LNCaP clone FGC (cell line): ENCODE results near the gene CHMP1A.
"Not testable (repeated sequence)": the region's sequence is repeated elsewhere in the genome, so short reads cannot be mapped to it uniquely, and the experiment has no call there.

Experiments
- DNase-seq: peaks from one replicate; pipeline ENCODE4 v3.0.0-alpha.2; 2011; ENCODE audit warnings: low read depth
- H3K4me3 ChIP-seq: 2 replicates; pipeline ENCODE4 v1.5.1; 2011; ENCODE audit warnings: mild to moderate bottlenecking, low read depth, low read length, control low read depth
- CTCF ChIP-seq: IDR thresholded peaks from 2 replicates; pipeline ENCODE4 v1.5.1; 2012; ENCODE audit warnings: mild to moderate bottlenecking; ENCODE audit not compliant: control insufficient read depth, insufficient read depth; ENCODE audit errors: extremely low read depth

Gene CHMP1A

GRCh38 chr16:89700649-89701424 lies 43.3 kb upstream of the CHMP1A start:
- peak; percentile 56 for TF ChIP-seq CTCF
- H3K4me3 ChIP-seq = peak overlapping the region; percentile 71
- DNase-seq = no peak

- H3K4me3 ChIP-seq = peak overlapping the region; percentile 71
- DNase-seq = peak; percentile 99
- TF ChIP-seq CTCF = peak; percentile 57
Observed at GRCh38 chr16:89700100-89700648, 42.7 kb upstream of the CHMP1A start.

DNA sequence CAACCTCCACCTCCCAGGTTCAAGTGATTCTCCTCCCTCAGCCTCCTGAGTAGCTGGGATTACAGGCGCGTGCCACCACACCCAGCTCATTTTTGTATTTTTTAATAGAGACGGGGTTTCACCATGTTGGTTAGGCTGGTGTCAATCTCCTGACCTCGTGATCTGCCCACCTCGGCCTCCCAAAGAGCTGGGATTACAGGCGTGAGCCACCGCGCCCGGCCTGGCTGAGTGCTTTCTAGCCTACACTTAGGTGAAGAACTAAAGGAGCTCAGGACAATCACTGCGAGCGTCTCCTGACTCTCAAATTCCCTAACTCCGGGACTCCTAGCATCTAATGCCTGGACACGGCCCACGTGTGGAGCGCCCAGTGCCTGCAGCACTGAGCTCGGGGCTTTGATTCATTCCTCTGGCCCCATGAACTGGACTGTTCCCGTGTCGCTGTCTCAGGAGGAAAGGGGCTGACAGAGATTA lies 42.2 kb upstream of the CHMP1A start:
- peak overlapping the region; percentile 34 for H3K4me3 ChIP-seq
- not testable (repeated sequence) for DNase-seq

GRCh38 chr16:89698717-89699116 lies 41.2 kb upstream of the CHMP1A start:
- DNase-seq, H3K4me3 ChIP-seq: not testable (repeated sequence)

DNA sequence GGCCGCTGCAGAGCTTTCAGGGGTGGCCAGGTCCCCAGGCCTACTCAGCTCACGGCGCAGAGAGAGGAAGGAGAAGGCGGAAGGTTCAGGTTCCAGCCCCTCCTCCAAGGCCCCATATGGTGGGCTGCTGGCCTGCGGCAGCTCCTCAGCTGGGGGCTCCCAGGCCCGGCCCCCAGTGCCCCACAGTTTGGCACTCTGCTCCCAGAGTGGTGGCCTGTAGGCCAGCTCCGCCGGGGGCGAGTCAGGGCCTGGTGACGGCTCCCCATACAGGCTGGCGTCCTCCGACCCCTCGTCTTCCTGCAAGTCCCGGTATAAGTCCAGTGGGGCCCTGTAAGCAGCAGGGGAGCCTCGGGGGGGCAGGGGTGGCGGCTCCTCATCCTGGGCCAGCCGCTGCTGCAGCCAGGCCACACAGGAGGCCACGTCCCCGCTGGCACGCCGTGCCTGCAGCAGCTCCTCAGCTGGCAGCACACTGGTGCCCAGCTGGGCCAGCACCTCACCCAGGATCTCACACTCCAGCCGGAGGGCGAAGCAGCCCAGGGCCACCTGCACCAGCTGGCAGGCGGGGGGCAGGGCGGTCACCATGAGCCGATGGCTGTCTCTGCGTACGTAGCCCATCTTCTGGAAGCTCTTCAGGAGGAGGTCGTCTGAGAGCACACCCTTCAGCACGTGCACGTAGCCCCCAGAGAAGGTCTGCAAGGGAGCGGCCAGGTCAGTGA lies 40.3 kb upstream of the CHMP1A start:
- no peak for TF ChIP-seq CTCF
- DNase-seq = no peak
- H3K4me3 ChIP-seq = no peak overlapping the region

DNA sequence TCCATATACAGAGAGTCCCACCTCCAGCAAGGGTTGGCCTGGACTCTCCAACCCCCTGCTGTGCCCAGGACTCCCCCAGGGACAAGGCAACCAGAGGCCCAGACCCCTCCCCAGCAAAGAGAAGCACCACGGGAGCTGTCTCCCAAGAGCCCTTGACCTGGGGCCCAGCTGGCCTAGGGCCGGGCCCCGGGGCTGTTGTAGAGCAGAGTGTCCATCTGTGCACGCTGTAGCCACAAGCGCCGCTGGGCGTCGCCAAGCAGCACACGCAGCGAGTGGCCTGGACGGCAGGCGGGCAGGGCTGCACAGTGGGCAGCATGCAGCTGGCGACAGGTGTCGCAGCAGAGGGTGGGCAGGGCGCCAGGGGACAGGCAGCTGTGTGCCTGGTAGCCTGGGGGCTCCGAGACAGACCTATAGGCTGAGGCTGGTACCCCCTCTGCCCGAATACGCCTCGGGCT lies 39.7 kb upstream of the CHMP1A start:
- no peak overlapping the region for H3K4me3 ChIP-seq
- no peak for TF ChIP-seq CTCF
- no peak for DNase-seq

DNA sequence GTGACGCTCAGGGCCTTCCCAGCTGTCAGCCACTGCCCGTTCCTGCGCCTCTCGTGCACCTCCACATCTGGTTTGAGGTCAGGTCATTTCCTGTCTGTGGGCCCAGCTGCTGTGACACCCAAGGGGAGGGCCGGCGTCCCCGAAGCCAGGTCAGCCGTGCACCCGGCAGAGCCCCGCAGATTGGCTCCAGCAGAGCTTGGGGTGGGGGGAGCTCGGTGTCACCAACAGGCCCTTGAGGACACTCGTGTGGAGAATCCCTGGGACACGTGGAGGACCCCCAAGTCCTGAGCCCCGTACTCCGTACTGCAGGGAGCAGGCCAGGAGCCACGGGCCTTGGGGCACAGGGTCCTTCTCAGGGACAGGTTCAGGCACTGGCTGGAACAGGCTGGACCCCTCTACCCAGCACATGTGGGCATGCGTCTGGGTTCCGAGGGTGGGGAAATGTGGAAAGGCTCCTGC lies 39.2 kb upstream of the CHMP1A start:
- DNase-seq = no peak
- no peak for TF ChIP-seq CTCF
- no peak overlapping the region for H3K4me3 ChIP-seq
